GM12874 (cell line): Measurements from ENCODE around the gene ITIH1.

Source experiments
- TF ChIP-seq, protein P1 (sequence below): IDR thresholded peaks from 2 replicates; pipeline ENCODE4 v1.5.1; 2011; ENCODE audit warnings: low read depth, mild to moderate bottlenecking, control low read depth, low read length, moderate library complexity; ENCODE audit not compliant: insufficient read depth

Gene ITIH1

DNA sequence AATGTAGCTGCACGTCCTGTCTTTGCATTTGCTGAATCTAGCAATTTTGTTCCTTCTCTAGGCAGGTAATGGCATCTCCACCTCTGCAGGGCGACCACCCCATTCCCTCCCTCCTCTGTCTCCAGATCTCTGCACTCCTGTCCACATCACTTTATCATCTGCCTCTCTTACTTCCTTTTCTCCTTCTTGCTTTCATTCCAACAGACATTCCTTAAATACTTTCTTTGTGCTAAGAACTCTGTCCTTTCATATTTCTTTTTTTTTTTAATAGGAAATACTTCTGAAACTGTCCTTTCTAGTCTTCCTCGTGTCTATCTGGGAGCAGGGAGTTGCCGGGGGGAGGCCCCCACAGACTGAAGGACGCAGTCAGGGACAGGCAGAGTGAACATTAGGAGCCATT, 24.4 kb downstream of the ITIH1 start:
- TF ChIP-seq, protein P1, sequence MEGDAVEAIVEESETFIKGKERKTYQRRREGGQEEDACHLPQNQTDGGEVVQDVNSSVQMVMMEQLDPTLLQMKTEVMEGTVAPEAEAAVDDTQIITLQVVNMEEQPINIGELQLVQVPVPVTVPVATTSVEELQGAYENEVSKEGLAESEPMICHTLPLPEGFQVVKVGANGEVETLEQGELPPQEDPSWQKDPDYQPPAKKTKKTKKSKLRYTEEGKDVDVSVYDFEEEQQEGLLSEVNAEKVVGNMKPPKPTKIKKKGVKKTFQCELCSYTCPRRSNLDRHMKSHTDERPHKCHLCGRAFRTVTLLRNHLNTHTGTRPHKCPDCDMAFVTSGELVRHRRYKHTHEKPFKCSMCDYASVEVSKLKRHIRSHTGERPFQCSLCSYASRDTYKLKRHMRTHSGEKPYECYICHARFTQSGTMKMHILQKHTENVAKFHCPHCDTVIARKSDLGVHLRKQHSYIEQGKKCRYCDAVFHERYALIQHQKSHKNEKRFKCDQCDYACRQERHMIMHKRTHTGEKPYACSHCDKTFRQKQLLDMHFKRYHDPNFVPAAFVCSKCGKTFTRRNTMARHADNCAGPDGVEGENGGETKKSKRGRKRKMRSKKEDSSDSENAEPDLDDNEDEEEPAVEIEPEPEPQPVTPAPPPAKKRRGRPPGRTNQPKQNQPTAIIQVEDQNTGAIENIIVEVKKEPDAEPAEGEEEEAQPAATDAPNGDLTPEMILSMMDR: no peak

DNA sequence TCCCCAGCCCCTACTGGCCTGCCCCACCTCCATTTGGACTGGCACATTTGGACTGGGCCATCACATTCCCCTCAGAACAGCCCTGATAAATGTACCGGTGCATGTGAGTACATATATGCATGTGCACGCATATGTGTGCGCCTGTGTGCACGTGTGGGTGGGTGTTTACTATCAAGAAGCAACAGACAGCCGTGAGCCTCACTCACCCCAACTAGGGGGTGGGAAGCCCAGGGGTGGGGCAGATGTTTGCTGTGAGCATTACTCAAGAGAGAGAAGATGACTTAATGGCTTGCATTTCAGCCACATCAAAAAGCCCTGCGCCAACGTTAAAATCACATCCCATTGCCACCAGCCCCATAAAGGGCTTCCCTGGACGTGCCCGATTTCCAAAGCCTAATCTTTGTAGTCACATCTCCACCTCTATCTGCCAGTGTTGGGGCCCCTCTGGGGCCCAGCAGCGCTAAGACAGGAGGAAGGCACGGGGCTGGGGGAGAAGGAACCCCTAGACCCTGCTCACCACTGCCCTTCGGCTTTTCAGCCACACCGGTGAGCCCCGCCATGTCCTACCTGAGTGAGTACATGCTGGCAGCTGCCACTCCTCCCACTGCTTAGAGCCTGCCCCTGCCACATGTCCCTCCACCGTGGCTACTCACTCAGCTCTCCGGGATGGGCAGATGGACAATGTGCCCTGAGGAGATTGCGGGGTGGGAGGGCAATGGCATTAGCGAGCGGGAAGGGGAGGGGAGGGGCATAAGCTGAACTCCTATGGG, 28.1 kb downstream of the ITIH1 start:
- TF ChIP-seq, protein P1: no peak

DNA sequence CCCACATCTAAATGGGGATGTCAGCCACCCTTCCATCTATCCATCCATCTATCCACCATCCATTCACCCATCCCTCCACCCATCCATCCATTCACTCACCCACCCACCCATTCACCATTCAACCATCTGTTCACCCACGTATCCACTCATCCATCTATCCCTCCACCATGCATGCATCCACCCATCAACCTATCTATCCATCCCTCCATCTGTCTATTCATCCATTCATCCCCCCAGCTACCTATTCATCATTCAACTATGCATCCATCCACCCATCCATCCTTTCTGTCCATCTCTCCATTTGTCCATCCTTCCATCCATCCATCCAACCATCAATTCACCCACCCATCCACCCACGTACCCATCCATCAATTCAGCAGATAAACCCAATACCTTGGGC, 31.8 kb downstream of the ITIH1 start:
- TF ChIP-seq, protein P1: no peak

DNA sequence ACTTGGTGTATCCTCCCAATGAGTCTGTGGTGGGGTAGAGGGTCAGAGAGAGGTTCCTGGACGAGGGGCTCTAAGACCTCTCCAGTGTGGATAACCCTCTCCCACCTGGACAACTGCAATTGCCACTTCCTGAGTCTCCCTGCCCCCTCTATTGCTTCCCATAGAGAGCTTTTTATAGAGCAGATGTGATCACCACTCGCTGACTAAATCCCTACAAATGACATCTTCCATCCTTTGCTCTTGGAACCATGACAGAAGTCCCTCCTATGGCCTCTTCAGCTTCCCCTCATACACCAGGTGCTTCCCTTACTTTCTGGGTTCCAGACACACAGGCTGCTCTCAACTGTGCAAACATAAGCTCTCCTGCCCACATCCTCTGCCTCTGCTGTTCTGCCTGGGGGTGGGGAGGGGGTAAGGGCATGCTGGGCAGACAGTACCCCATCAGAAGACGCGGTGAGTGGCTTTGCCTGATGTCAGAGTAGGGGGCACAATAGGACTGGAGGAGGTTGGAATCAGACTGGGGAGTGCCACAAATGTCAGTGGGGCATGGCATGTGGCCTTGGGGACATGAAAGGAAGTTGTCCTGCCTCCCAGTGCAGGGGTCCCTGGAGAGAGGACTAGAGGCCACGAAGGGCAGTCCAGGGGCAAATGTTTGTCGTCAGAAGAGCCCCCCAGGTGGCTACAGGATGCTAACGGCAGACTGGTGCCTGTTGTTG, 32.4 kb downstream of the ITIH1 start:
- TF ChIP-seq, protein P1: no peak

DNA sequence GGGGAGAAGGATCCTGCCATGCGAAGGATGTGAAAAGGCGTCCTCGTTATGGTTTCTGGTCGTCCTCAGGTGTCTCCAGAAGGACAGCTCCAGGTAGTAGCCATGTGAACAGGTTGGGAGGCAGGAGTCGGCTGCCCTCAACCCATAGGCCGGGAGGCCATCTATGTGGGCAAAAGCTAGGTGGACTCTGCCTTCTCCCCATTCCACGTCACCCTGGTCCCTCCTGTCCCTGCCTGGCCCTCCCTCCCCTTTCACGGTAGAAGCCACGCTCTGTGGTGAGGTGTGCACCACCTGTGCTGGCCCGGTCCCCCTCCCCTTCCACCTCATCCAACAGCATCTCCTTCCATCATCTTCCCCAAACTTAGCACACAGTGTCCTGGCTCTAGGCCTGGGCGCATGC, 33.5 kb downstream of the ITIH1 start:
- TF ChIP-seq, protein P1: no peak

DNA sequence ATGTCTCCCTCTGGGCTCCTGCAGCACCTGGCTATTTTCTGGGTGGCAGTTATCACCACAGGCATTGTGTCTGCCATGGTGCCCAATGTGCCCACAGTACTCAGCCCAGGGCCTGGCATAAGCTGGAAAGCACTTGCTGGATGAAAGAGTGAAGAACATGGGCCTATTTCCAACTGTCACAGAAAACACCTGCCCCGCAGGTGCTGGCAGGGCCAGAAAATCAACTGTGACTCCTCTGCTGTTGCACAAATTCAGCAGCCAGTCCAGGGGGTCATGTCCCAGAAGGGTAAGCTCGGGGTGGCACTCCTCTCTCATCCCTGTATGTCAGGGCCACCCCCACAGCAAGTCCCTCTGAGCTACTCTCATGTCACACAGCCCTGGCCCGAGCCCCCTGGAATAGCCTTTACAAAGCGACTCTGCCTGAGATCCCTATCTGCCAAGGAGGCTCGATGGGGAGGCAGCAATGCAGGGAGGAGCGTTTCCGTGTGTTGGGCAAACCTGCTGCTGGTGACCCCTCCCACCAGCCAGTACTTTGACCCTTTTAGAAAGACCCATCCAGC, 34.1 kb downstream of the ITIH1 start:
- TF ChIP-seq, protein P1: no peak

DNA sequence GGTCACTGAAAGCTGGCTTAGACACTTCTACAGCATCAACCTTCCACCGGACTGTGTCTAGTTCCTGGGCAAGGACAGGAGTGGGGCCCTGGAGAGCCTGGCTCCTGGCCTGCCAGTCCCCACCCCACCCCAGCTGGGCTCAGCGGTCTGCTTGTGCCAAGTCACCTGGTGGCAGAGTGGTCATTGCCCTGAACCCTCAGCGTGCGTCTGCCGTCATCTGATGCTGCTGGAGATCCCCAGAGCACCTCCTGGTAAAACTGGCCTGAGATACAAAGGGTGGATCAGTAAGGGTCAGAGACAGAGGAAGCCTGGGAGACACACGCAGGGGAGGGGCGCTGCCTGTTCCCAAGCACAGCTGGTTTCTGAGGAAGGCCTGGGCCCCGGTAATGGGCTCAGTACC, 36.4 kb downstream of the ITIH1 start:
- TF ChIP-seq, protein P1: no peak
